Right atrium auricular region (tissue), 2 donors: Measurements from ENCODE around the gene OCIAD2. TPM values are rescaled to one million over a fixed set of nuclear protein-coding genes. Genes with fewer than 3 reads are reported as not detected.
"Not testable (repeated sequence)": the region's sequence is repeated elsewhere in the genome, so short reads cannot be mapped to it uniquely, and the experiment has no call there.

Experiments
- DNase-seq: peaks from one replicate; pipeline ENCODE4 v3.0.0-alpha.2; 2019; ENCODE audit warnings: low spot score
- H3K27ac ChIP-seq, 2 donors: fragments of 200-600 bp; sonication (generic); 1 replicate in 1 of 2; 2 replicates in 1 of 2; pipeline ENCODE4 v1.5.1; 2016 to 2019
- H3K27me3 ChIP-seq, 2 donors: fragments of 200-600 bp; sonication (generic); one replicate each; pipeline versions ENCODE4 v1.5.1 to v1.6.0; 2017 to 2019
- H3K36me3 ChIP-seq: fragments of 200-600 bp; sonication (generic); one replicate; pipeline ENCODE4 v1.5.1; 2016
- H3K4me1 ChIP-seq, 2 donors: fragments of 200-600 bp; sonication (generic); one replicate each; pipeline versions ENCODE4 v1.5.1 to v1.6.0; 2017 to 2019
- H3K4me3 ChIP-seq, 2 donors: fragments of 200-600 bp; sonication (generic); 1 replicate in 1 of 2; 2 replicates in 1 of 2; pipeline ENCODE4 v1.5.1; 2017 to 2019; ENCODE audit warnings: mild to moderate bottlenecking in 1 of 2, moderate library complexity in 1 of 2
- H3K9me3 ChIP-seq, 2 donors: fragments of 200-600 bp; sonication (generic); one replicate each; pipeline ENCODE4 v1.5.1; 2019
- CTCF ChIP-seq, 2 donors: fragments of 200-600 bp; sonication (generic); IDR thresholded peaks; one replicate each; pipeline ENCODE4 v1.5.1; 2019; ENCODE audit warnings: antibody characterized with exemption in 2 of 2
- total RNA-seq, 2 donors: library from RNA; depleted of rRNA; stranded (reverse); fragments of >200 nt; gene quantifications; one replicate each; pipeline ENCODE4 v1.1.0, GENCODE V29; 2016

OCIAD2 gene
- total RNA-seq, 2 donors from 2014 or later, result 8.3 to 13.2 TPM

- H3K27ac ChIP-seq, result no peak overlapping the region
- no peak overlapping the region for H3K4me3 ChIP-seq
- H3K4me1 ChIP-seq, result no peaks in the 10 kb centered on the region
- peaks cover 0 to 7% of the 10 kb centered on the region in 2 donors for H3K9me3 ChIP-seq
- H3K27me3 ChIP-seq, result no peaks in the 10 kb centered on the region
- no peak for TF ChIP-seq CTCF (IDR thresholded peaks at IDR 0.05)
- no peaks in the 10 kb centered on the region for H3K36me3 ChIP-seq
- DNase-seq, result no peak
Measured at GRCh38 chr4:48937033-48937432, 30.5 kb upstream of the OCIAD2 start.

- no peak for TF ChIP-seq CTCF (IDR thresholded peaks at IDR 0.05)
- no peak overlapping the region for H3K27ac ChIP-seq
- no peaks in the 10 kb centered on the region for H3K9me3 ChIP-seq
- H3K4me1 ChIP-seq, result no peaks in the 10 kb centered on the region
- no peaks in the 10 kb centered on the region for H3K27me3 ChIP-seq
- H3K36me3 ChIP-seq, result no peaks in the 10 kb centered on the region
- no peak for DNase-seq
- H3K4me3 ChIP-seq, result no peak overlapping the region
Measured at GRCh38 chr4:48931459-48931858, 24.9 kb upstream of the OCIAD2 start.

- no peaks in the 10 kb centered on the region for H3K4me1 ChIP-seq
- no peak overlapping the region for H3K4me3 ChIP-seq
- no peak overlapping the region for H3K27ac ChIP-seq
- no peaks in the 10 kb centered on the region for H3K36me3 ChIP-seq
- H3K27me3 ChIP-seq, result no peaks in the 10 kb centered on the region
- TF ChIP-seq CTCF (IDR thresholded peaks at IDR 0.05), result no peak
- no peak for DNase-seq
- H3K9me3 ChIP-seq, result no peaks in the 10 kb centered on the region
Measured at GRCh38 chr4:48930654-48931053, 24.1 kb upstream of the OCIAD2 start.

- Histone ChIP-seq H3K4me1 (no peaks in the 10 kb centered on the region), H3K4me3 (no peak overlapping the region), H3K36me3 (no peaks in the 10 kb centered on the region), H3K27ac (no peak overlapping the region), H3K9me3 (no peaks in the 10 kb centered on the region), H3K27me3 (no peaks in the 10 kb centered on the region)
- no peak for TF ChIP-seq CTCF (IDR thresholded peaks at IDR 0.05)
- DNase-seq, result no peak
Measured at GRCh38 chr4:48924416-48924815, 17.8 kb upstream of the OCIAD2 start.

- not testable (repeated sequence) for DNase-seq, H3K9me3 ChIP-seq, H3K27me3 ChIP-seq, H3K4me3 ChIP-seq, H3K27ac ChIP-seq, H3K4me1 ChIP-seq, H3K36me3 ChIP-seq
Measured at GRCh38 chr4:48923065-48923464, 16.5 kb upstream of the OCIAD2 start.

- Histone ChIP-seq H3K9me3 (no peaks in the 10 kb centered on the region), H3K27ac (no peak overlapping the region), H3K36me3 (no peaks in the 10 kb centered on the region), H3K4me3 (no peak overlapping the region), H3K4me1 (no peaks in the 10 kb centered on the region), H3K27me3 (no peaks in the 10 kb centered on the region)
- no peak for DNase-seq
- TF ChIP-seq CTCF (IDR thresholded peaks at IDR 0.05), result no peak
Measured at GRCh38 chr4:48914311-48914710, 7.7 kb upstream of the OCIAD2 start.
